ENCODE results near the gene HAGHL. TPM values are rescaled to one million over a fixed set of nuclear protein-coding genes. Genes with fewer than 3 reads are reported as not detected.
"Not testable (repeated sequence)": the region's sequence is repeated elsewhere in the genome, so short reads cannot be mapped to it uniquely, and the experiment has no call there.

HAGHL gene
- total RNA-seq, 1 donor from 2014 or later = 7.4 TPM

DNA sequence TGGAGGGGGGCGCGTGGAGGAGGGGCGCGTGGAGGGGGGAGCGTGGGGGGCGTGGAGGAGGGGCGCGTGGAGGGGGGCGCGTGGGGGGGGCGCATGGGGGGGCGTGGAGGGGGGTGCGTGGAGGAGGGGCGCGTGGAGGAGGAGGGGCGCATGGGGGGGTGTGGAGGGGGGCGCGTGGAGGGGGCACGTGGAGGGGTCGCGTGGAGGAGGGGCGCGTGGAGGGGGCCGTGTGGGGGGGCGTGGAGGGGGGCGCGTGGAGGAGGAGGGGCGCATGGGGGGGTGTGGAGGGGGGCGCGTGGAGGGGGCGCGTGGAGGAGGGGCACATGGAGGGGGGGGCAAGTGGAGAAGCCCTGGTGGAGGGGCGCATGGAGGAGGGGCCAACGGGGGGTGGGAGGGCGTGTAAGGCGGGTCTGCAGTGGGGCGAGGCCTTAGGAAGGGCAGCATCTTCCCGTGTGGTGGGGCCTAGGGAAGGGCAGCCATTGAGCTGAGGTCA, 40.9 kb downstream of the HAGHL start:
- no peak for DNase-seq (ENCODE audit: low spot score)

DNA sequence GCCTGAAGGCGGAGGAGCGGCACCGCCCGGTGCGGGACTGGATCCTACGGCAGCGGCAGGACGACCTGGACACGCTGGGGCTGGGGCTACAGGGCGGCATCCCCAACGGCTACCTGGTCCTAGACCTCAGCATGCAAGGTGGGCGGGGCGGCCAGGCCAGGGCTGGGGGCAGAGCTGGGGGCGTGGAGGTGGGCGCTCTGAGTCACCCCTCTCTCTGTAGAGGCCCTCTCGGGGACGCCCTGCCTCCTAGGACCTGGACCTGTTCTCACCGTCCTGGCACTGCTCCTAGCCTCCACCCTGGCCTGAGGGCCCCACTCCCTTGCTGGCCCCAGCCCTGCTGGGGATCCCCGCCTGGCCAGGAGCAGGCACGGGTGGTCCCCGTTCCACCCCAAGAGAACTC, 41.5 kb downstream of the HAGHL start:
- DNase-seq (ENCODE audit: low spot score) = no peak

DNA sequence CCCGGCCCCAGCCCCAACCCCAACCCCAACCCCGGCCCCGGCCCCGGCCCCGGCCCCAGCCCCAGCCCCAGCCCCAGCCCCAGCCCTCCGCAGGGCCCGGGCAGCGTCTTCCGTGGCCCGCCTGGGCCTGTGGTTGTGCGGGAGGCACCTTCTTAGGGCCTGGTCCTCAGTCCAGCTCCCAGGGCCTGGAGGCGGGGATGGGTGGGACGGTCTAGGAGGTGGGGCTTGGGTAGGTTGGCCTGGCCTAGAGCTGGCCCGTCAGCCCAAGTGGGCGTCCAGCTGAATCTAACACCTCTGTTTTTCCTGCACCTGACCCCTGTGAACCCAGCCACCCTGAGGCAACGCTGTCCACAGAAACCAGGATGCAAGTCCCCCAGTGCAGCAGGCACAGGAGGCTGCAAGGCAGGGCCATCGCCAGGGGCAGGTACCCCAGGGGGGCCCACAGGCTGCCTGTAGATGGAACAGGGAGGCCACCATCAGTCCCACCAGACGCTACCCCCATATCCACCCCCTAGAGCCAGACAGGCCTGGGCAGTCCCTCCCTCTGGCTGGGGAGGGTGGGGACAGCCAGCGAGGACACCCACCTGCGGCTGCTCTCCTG, 42.4 kb downstream of the HAGHL start:
- DNase-seq (ENCODE audit: low spot score) = no peak

DNA sequence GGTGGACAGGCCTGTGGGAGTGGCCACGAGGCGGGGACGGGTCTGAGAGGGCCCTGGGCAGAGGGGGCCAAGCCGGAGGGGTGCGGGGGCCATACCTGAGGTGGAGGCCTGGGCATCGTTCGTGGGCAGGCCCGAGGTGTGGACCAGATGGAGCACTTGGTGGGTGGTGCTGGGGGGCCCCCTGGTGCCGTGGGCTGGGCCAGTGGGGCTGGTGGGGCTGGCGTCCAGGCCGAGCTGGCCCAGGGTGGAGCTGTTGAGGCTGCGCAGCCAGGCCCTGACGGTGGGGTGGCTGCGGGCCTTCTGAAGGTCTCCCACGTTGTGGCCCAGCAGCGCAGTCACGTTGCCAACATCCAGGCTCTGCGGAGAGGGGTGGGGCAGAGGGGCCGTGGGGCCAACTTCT, 43.0 kb downstream of the HAGHL start:
- DNase-seq (ENCODE audit: low spot score) = no peak

DNA sequence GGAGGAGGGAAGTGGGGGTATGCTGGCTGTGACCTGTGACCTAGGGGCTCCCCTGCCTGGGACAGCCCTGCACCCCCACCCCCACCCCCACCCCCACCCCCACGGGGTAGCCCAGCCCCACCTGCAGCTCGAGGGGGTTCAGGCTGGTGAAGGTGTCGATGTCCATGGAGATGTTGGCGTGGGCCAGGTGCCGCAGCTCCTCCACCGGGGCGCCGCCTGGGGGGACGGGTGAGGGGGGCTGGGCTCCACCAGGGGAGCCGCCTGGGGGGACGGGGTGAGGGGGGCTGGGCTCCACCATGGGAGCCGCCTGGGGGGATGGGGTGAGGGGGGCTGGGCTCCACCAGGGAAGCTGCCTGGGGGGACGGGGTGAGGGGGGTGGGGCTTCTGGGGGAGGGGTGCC, 43.5 kb downstream of the HAGHL start:
- DNase-seq (ENCODE audit: low spot score) = no peak

GRCh38 chr16:772959-773358, 46.1 kb downstream of the HAGHL start:
- DNase-seq (ENCODE audit: low spot score) = no peak

DNA sequence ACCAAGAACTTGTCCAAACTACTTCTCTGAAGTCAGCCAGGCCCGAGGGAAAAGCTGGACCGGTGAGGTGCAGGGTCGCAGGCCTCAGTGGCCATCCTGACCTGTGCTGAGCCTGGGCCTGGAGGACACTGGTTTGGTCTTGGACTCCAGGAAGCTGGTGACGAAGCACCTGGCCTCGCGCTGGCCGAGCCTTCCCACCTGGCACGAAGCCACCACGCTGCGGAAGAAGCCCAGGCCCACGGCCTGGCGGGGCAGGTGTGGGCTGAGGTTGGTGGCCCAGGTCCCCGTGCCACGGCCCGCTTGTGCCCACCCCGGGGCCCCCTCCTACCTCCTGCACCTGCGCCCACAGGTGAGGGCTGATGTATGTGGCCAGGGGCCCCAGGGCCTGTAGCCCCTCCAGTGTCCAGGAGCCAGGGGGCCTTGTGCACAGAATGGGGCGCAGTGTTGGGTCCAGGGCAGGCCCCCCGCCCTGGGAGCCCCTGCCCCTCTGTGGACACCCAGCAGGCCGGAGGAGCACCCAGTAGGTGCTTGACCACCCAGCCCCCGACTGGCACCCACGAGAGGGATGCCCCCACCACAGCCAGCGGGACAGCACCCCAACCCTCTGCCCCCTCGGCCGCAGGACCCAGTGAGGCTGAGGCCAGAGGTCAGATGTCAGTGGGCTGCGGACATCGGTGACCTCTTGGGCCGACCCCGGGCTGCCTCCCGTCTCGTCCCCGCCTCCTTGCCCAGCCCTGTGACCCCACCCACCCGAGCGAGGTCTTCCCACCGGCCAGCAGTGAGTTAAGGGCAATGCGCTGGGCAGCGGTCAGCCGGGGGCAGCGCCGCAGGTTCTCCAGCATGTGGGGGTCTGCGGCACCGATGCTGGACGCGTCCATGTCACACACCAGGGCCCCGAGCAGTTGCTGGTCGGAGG, 47.4 kb downstream of the HAGHL start:
- no peak for DNase-seq (ENCODE audit: low spot score)

DNA sequence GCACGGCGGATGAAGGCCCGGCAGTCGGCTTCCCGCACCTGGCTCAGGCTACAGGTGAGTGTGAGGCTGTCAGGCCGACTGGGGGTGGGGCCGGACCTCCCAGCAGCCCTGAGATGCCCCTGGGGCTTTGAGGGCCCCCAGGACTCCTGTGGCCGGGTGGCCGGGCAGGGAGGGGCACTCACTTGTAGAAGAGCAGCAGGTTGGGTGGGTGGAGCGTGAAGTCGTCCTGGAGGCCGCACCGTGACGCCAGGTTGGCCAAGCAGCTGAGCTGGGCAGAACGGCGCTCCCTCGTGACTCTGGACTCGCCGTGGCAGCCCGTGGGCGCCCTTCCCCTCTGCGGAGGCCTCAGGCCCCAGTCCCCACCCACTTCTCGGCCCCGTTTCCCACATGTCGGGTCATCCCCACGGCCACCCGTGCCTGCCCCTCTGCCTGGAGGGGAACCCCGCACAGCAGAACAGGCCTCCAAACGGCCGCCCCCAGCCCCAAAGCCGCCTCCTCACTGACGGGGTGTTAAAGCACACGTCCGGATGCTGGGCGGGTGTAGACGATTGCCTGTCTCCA, 48.4 kb downstream of the HAGHL start:
- DNase-seq (ENCODE audit: low spot score) = no peak

DNA sequence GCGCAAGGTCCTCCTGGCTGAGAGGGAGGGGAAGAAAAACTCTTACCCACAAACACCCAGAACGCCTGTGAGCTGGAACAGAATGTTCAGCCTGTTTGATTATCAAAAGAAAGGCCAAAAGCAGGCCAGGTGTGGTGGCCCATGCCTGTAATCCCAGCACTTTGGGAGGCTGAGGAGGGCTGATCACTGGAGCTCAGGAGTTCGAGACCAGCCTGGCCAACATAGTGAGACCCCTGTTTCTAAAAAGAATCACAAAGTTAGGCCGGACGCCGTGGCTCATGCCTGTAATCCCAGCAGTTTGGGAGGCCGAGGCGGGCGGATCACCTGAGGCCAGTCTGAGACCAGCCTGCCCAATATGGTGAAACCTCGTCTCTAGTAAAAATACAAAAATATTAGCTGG, 49.4 kb downstream of the HAGHL start:
- not testable (repeated sequence) for DNase-seq (ENCODE audit: low spot score)

DNA sequence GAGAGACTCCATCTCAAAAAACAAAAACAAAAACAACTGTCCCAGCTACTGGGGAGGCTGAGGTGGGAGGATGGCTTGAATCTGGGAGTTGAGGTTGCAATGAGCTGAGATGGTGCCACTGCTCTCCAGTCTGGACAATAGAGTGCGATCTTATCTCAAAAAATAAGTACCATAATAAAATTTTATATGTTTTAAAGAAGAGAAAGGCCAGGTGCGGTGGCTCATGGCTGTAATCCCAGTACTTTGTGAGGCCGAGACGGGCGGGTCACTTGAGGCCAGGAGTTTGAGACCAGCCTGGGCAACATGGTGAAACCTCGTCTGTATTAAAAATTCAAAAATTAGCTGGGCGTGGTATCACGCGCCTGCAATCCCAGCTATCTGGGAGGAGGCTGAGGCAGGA, 49.9 kb downstream of the HAGHL start:
- DNase-seq (ENCODE audit: low spot score) = no peak

GRCh38 chr16:777826-778225, 50.9 kb downstream of the HAGHL start:
- DNase-seq (ENCODE audit: low spot score) = no peak

- DNase-seq (ENCODE audit: low spot score) = no peak
These were observed 51.5 kb downstream of the HAGHL start for GRCh38 chr16:778447-778846.

GRCh38 chr16:778909-779527, 52.1 kb downstream of the HAGHL start:
- DNase-seq (ENCODE audit: low spot score) = no peak

Small RNA genes within 50 kb of the gene (microRNA-seq; reads per million reads assigned to microRNA genes)
- gene MIR662 (ENCODE audit: borderline number of aligned reads) = not detected

Other genes with a start within 250 kb of the HAGHL start
- gene CAPN15, start 199.4 kb upstream of the HAGHL start, total RNA-seq = 49.2 TPM
- not detected for gene PRR35, start 166.7 kb upstream of the HAGHL start, total RNA-seq
- gene NHLRC4, start 160.1 kb upstream of the HAGHL start, total RNA-seq = 1.3 TPM
- gene PIGQ, start 157.1 kb upstream of the HAGHL start, total RNA-seq = 32.4 TPM
- 17.3 TPM for gene RAB40C, start 137.0 kb upstream of the HAGHL start, total RNA-seq
- gene WFIKKN1, start 96.1 kb upstream of the HAGHL start, total RNA-seq = 0.55 TPM
- 62.2 TPM for gene METTL26, start 90.8 kb upstream of the HAGHL start, total RNA-seq
- 34.7 TPM for gene MCRIP2, start 85.3 kb upstream of the HAGHL start, total RNA-seq
- 21.1 TPM for gene WDR90, start 77.7 kb upstream of the HAGHL start, total RNA-seq
- gene RHOT2, start 59.0 kb upstream of the HAGHL start, total RNA-seq = 73.9 TPM
- 0.84 TPM for gene RHBDL1, start 51.4 kb upstream of the HAGHL start, total RNA-seq
- 109 TPM for gene STUB1, start 46.7 kb upstream of the HAGHL start, total RNA-seq
- gene JMJD8, start 42.8 kb upstream of the HAGHL start, total RNA-seq = 55.3 TPM
- 8.1 TPM for gene WDR24, start 36.7 kb upstream of the HAGHL start, total RNA-seq
- gene FBXL16, start 21.3 kb upstream of the HAGHL start, total RNA-seq = not detected
- gene METRN, start 12.0 kb upstream of the HAGHL start, total RNA-seq = 30.3 TPM
- gene ANTKMT, start 6.0 kb upstream of the HAGHL start, total RNA-seq = 30.9 TPM
- 1.0 TPM for gene CCDC78, start 663 bp upstream of the HAGHL start, total RNA-seq
- 21.0 TPM for gene CIAO3, start 13.9 kb downstream of the HAGHL start, total RNA-seq
- not detected for gene MSLN, start 33.6 kb downstream of the HAGHL start, total RNA-seq
- gene RPUSD1, start 61.3 kb downstream of the HAGHL start, total RNA-seq = 16.8 TPM
- gene CHTF18, start 61.5 kb downstream of the HAGHL start, total RNA-seq = 5.6 TPM
- gene GNG13, start 73.6 kb downstream of the HAGHL start, total RNA-seq = not detected
- gene LMF1, start 243.9 kb downstream of the HAGHL start, total RNA-seq = 16.0 TPM

Data from mesenteric fat pad (tissue), 1 donor.